NCI-H2081 treated with DMSO at 0.1 percent for 48 hours (cell line): ENCODE measurements around the gene DCST1.

Experiments used
- DNase-seq: peaks from one replicate; lab custom pipeline; 2025; lab: John Stamatoyannopoulos, UW

Gene DCST1

GRCh38 chr1:155032886-155033285 is 738 bp upstream of the DCST1 start:
- no peak for DNase-seq

GRCh38 chr1:155034318-155035208 is 939 bp downstream of the DCST1 start:
- DNase-seq = no peak

- DNase-seq = no peak
These were observed 2.3 kb downstream of the DCST1 start for GRCh38 chr1:155035936-155036335.

GRCh38 chr1:155037043-155037442 is 3.4 kb downstream of the DCST1 start:
- no peak for DNase-seq

- DNase-seq = no peak
These were observed 4.3 kb downstream of the DCST1 start for GRCh38 chr1:155037851-155038441.

- DNase-seq = no peak
These were observed 5.1 kb downstream of the DCST1 start for GRCh38 chr1:155038602-155039307.

GRCh38 chr1:155039308-155039669 is 5.7 kb downstream of the DCST1 start:
- no peak for DNase-seq

GRCh38 chr1:155040358-155041093 is 6.9 kb downstream of the DCST1 start:
- DNase-seq = no peak

- DNase-seq = no peak
These were observed 9.2 kb downstream of the DCST1 start for GRCh38 chr1:155042789-155043188.

- DNase-seq = no peak
These were observed 9.7 kb downstream of the DCST1 start for GRCh38 chr1:155043301-155043702.

GRCh38 chr1:155043793-155044192 is 10.2 kb downstream of the DCST1 start:
- DNase-seq = no peak

GRCh38 chr1:155044365-155044764 is 10.7 kb downstream of the DCST1 start:
- no peak for DNase-seq

GRCh38 chr1:155044812-155045657 is 11.4 kb downstream of the DCST1 start:
- DNase-seq = no peak

GRCh38 chr1:155048449-155049334 is 15.1 kb downstream of the DCST1 start:
- no peak for DNase-seq

- no peak for DNase-seq
These were observed 16.3 kb downstream of the DCST1 start for GRCh38 chr1:155049651-155050559.

GRCh38 chr1:155050560-155051341 is 17.1 kb downstream of the DCST1 start, which contains the start of gene ADAM15:
Gene ADAM15, plus strand, starts transcription at chr1:155051316. Its CDS starts 71 bp downstream, at chr1:155051387.
- no peak for DNase-seq

- no peak for DNase-seq
These were observed 17.7 kb downstream of the DCST1 start for GRCh38 chr1:155051342-155051776.

- DNase-seq = no peak
These were observed 18.3 kb downstream of the DCST1 start for GRCh38 chr1:155051777-155052398.
